DLD1 (cell line): Measurements from ENCODE around the gene PPOX.

Experiments
- in situ Hi-C: cut with HindIII; loops from 2 replicates; pipeline ENCODE4 v1.10.0; 2017; ENCODE audit warnings: low sequenced_read_pairs

Gene PPOX

DNA sequence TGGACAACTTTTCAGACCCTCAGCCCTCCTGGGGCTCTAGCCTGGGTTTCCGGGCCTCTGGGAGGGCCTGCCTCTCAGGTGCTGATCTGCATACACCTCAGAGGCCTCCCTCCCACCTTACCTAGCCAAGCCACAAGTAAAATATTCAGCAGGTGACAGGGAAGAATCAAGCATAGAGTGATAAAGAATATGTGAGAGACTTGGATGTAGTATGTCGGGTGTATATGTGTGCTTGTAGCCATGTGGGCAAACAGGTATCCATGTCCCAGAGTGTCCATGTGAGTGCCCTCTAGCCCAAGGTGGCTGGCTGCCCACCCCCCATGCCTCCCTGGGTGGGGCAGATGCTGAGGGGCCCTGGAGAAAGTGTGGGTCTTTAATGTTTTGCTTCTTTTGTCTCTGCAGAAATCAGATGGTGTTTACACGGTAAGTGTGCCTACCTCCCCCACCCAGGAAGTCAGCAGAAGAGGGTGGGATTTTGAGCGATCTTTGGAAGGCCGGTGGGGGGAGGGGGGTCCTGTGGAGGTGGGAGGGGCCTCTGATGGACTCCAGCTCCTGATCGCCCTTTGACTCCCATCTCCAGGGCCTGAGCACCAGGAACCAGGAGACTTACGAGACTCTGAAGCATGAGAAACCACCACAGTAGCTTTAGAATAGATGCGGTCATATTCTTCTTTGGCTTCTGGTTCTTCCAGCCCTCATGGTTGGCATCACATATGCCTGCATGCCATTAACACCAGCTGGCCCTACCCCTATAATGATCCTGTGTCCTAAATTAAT is 52.3 kb downstream of the PPOX start:
- in situ Hi-C loops, result loop anchor here (25.0 kb wide), 1 partner anchor 144 kb away; the partner anchor contains the start of gene CFAP126

DNA sequence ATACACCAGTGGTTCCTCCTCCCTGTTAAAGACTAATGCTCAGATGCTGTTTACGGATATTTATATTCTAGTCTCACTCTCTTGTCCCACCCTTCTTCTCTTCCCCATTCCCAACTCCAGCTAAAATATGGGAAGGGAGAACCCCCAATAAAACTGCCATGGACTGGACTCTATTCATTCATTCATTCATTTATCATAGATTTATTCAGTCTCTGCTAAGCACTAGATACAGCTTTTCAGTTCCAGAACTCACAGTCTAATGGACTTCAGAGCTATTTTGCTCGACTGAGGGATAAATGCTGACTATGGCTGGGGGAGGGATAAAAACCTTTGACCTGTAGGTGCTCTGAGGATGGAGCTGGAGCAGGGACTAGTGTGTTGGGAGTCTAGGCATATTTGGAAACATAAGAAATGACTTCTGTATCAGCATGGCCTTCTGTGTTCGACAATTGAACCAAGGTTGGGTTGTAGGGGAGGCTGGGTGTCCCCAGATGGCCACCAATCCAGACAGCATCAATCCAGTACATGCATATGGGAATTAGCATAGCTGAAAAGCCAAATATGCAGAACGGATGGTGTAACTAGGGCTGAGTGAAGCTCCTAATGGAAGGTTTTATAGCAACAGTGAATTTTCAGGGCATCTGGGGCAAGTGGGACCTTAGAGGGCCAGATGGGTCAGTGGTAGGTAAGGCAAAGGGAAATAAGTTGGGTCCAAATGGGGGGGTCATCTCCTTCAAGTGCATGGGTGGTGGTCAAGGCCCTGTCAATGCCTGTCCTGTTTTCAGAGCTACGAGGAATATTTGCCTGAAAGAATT is 53.1 kb downstream of the PPOX start:
- in situ Hi-C loops, result loop anchor here (25.0 kb wide), 1 partner anchor 143 kb away; the partner anchor contains the start of gene CFAP126

DNA sequence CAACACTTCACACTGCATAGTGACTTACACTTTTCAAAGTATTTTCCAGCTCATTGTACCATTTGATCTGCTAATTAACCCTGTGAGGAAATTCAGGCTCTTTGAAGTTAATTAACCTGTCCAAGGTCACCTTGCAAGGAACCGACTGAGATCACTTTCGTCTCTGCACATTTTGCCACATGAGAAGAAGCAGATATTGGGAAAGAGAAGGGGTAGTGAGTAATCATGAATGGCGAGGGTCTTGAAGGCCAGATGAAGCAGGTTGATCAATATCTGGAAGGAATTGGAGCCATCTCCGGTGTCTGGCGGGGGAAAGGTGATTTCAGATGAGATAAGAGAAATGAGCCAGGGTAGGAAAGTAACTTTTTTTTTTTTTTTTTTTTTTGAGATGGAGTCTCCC is 53.8 kb downstream of the PPOX start:
- in situ Hi-C loops, result loop anchor here (25.0 kb wide), 1 partner anchor 142 kb away; the partner anchor contains the start of gene CFAP126
